Measurements from ENCODE around the gene PTPRM.

- TF ChIP-seq CTCF (IDR thresholded peaks at IDR 0.05; ENCODE audit: low read depth, low read length) (no peak), POLR2A (IDR thresholded peaks at IDR 0.05; ENCODE audit: extremely low read depth, insufficient read length) (no peak), MYC (IDR thresholded peaks at IDR 0.05; ENCODE audit: low read depth, low read length) (no peak)
Observed at GRCh38 chr18:7894592-7894991, 327.5 kb downstream of the PTPRM start.
